HCT116 (cell line): Measurements from ENCODE around the gene ZFPL1. TPM values are rescaled to one million over a fixed set of nuclear protein-coding genes. Genes with fewer than 3 reads are reported as not detected.

Experiments
- ATAC-seq: fragments of 200-7000 bp; cut with Tn5 transposase; 2 replicates; pipeline ENCODE4 v1.9.1; 2020; ENCODE audit warnings: mild to moderate bottlenecking, moderate library complexity
- BruUV-seq: library from RNA; stranded (reverse); fragments of 400-500 nt; replicated peaks from 2 replicates; lab custom pipeline; 2021; lab: Mats Ljungman, UMichigan
- CTCF ChIA-PET: fragments of 300-600 bp; sonication (Branson Sonifier 250); formaldehyde crosslinking; loops from one replicate; lab custom pipeline; 2021; ENCODE audit warnings: antibody characterized with exemption; lab: Charles Lee
- POLR2A ChIA-PET: fragments of 300-600, 350-600 bp; sonication (Branson Sonifier 250); formaldehyde crosslinking; loops from one replicate; lab custom pipeline; 2021; ENCODE audit warnings: antibody characterized with exemption; lab: Charles Lee
- RAD21 ChIA-PET, 2 experiments: fragments of 300-600 bp; sonication (Branson Sonifier 250); formaldehyde crosslinking; loops; one replicate each; lab custom pipeline; 2023; ENCODE audit warnings: low total read pairs in 2 of 2; ENCODE audit not compliant: uncharacterized antibody in 2 of 2, unreplicated experiment in 2 of 2, low non-redundant PET in 1 of 2; lab: Charles Lee
- DNase-seq: peaks from one replicate; pipeline ENCODE4 v3.0.0-alpha.2; 2010; ENCODE audit warnings: low read depth, low spot score
- H2AFZ ChIP-seq: fragments of 200-600 bp; shearing (Covaris generic), sonication (generic); 2 replicates; pipeline ENCODE4 v1.6.1; 2017; ENCODE audit warnings: low read depth, mixed run types, mixed read lengths, antibody characterized with exemption, low read length; ENCODE audit not compliant: poor library complexity, severe bottlenecking
- H3K27ac ChIP-seq: 2 replicates; pipeline ENCODE4 v1.5.1; 2012; ENCODE audit warnings: low read depth, low read length
- H3K27me3 ChIP-seq: fragments of 200-600 bp; sonication (generic); 2 replicates; pipeline ENCODE4 v1.6.1; 2016; ENCODE audit warnings: mixed run types, low read length, mixed read lengths; ENCODE audit not compliant: insufficient read depth
- H3K36me3 ChIP-seq, 2 experiments: fragments of 200-500 bp in 1 of 2; fragments of 200-600 bp in 1 of 2; sonication (Bioruptor generic) in 1 of 2; sonication (generic) in 1 of 2; 2 replicates each; pipeline versions ENCODE4 v1.5.1 to v1.6.1; 2014 to 2016; ENCODE audit warnings: low read length in 2 of 2, inconsistent platforms in 1 of 2, mixed read lengths in 1 of 2, mixed run types in 1 of 2; ENCODE audit not compliant: insufficient read depth in 2 of 2, control insufficient read depth in 1 of 2
- H3K4me1 ChIP-seq, 2 experiments: fragments of 200-600 bp in 1 of 2; sonication (generic) in 1 of 2; 2 replicates each; pipeline versions ENCODE4 v1.5.1 to v1.6.1; 2012 to 2017; ENCODE audit warnings: low read length in 2 of 2, inconsistent platforms in 1 of 2, mild to moderate bottlenecking in 1 of 2, mixed read lengths in 1 of 2, mixed run types in 1 of 2, moderate library complexity in 1 of 2; ENCODE audit not compliant: insufficient read depth in 2 of 2, control insufficient read depth in 1 of 2
- H3K4me2 ChIP-seq: fragments of 200-600 bp; sonication (generic); 2 replicates; pipeline ENCODE4 v1.6.1; 2017; ENCODE audit warnings: mixed run types, low read length, mixed read lengths
- H3K4me3 ChIP-seq, 2 experiments: fragments of 200-600 bp in 1 of 2; sonication (generic) in 1 of 2; replicated peaks in 1 of 2; 2 replicates each; pipeline ENCODE4 v1.5.1; 2011 to 2016; ENCODE audit warnings: low read length in 2 of 2, control low read depth in 1 of 2, low read depth in 1 of 2, mild to moderate bottlenecking in 1 of 2, mixed read lengths in 1 of 2, mixed run types in 1 of 2
- H3K79me2 ChIP-seq: fragments of 200-600 bp; sonication (generic); 2 replicates; pipeline ENCODE4 v1.6.1; 2017; ENCODE audit warnings: mild to moderate bottlenecking, mixed run types, low read length, moderate library complexity, mixed read lengths; ENCODE audit not compliant: insufficient read depth
- H3K9ac ChIP-seq: fragments of 200-600 bp; sonication (generic); 2 replicates; pipeline ENCODE4 v1.6.1; 2016; ENCODE audit warnings: low read length, mixed read lengths
- H3K9me2 ChIP-seq: fragments of 200-600 bp; sonication (generic), shearing (Covaris generic); 2 replicates; pipeline ENCODE4 v1.6.1; 2017; ENCODE audit warnings: mixed run types, mild to moderate bottlenecking, moderate library complexity; ENCODE audit not compliant: insufficient read depth
- H3K9me3 ChIP-seq, 2 experiments: fragments of 200-500 bp in 1 of 2; fragments of 200-600 bp in 1 of 2; sonication (Bioruptor generic) in 1 of 2; sonication (generic) in 1 of 2; 2 replicates each; pipeline ENCODE4 v1.6.1; 2014 to 2017; ENCODE audit warnings: low read length in 2 of 2, mixed read lengths in 2 of 2, inconsistent platforms in 1 of 2, low read depth in 1 of 2, mild to moderate bottlenecking in 1 of 2, mixed run types in 1 of 2, moderate library complexity in 1 of 2; ENCODE audit not compliant: control insufficient read depth in 1 of 2, insufficient read depth in 1 of 2
- H4K20me1 ChIP-seq: fragments of 200-600 bp; sonication (generic), shearing (Covaris generic); 2 replicates; pipeline ENCODE4 v1.6.1; 2017; ENCODE audit warnings: mixed run types, mild to moderate bottlenecking, moderate library complexity; ENCODE audit not compliant: insufficient read depth
- CBX3 ChIP-seq: IDR thresholded peaks from 2 replicates; pipeline ENCODE4 v1.6.1; 2012; ENCODE audit warnings: low read depth
- CEBPB ChIP-seq: IDR thresholded peaks from 2 replicates; pipeline ENCODE4 v1.6.1; 2012; ENCODE audit warnings: low read depth
- ELF1 ChIP-seq: IDR thresholded peaks from 2 replicates; pipeline ENCODE4 v1.6.1; 2012; ENCODE audit warnings: low read depth, borderline replicate concordance
- EZH2 ChIP-seq: fragments of 200-600 bp; sonication (generic); IDR thresholded peaks from 2 replicates; pipeline ENCODE4 v1.6.1; 2017; ENCODE audit warnings: antibody characterized with exemption, mixed run types
- EZH2phosphoT487 ChIP-seq: fragments of 200-600 bp; IDR thresholded peaks from 2 replicates; pipeline ENCODE4 v1.6.1; 2018; ENCODE audit warnings: antibody characterized with exemption, borderline replicate concordance
- FOSL1 ChIP-seq: IDR thresholded peaks from 2 replicates; pipeline ENCODE4 v1.6.1; 2012; ENCODE audit warnings: low read depth
- JUND ChIP-seq: IDR thresholded peaks from 2 replicates; pipeline ENCODE4 v1.6.1; 2012
- POLR2AphosphoS5 ChIP-seq: IDR thresholded peaks from 2 replicates; pipeline ENCODE4 v1.6.1; 2011; ENCODE audit warnings: mild to moderate bottlenecking, low read depth, low read length, moderate library complexity
- RAD21 ChIP-seq: IDR thresholded peaks from 2 replicates; pipeline ENCODE4 v1.6.1; 2012; ENCODE audit warnings: low read depth, mild to moderate bottlenecking
- REST ChIP-seq: IDR thresholded peaks from 2 replicates; pipeline ENCODE4 v1.6.1; 2012; ENCODE audit warnings: low read depth
- SIN3A ChIP-seq: IDR thresholded peaks from 2 replicates; pipeline ENCODE4 v1.6.1; 2012; ENCODE audit warnings: low read depth
- SP1 ChIP-seq: IDR thresholded peaks from 2 replicates; pipeline ENCODE4 v1.6.1; 2012; ENCODE audit warnings: low read depth
- SRF ChIP-seq: IDR thresholded peaks from 2 replicates; pipeline ENCODE4 v1.6.1; 2012; ENCODE audit warnings: low read depth
- ZBTB33 ChIP-seq: IDR thresholded peaks from 2 replicates; pipeline ENCODE4 v1.6.1; 2011; ENCODE audit warnings: mild to moderate bottlenecking, low read length, moderate library complexity; ENCODE audit not compliant: insufficient replicate concordance; ENCODE audit errors: extremely low read depth
- ZFX ChIP-seq: fragments of 450-650 bp; IDR thresholded peaks from 2 replicates; pipeline ENCODE4 v1.6.1; 2017
- ZNF274 ChIP-seq: fragments of 200-500 bp; sonication (Bioruptor generic); IDR thresholded peaks from 2 replicates; pipeline ENCODE4 v1.6.1; 2014; ENCODE audit warnings: mild to moderate bottlenecking, low read depth, low read length, inconsistent platforms
- intact Hi-C: fragments of 100-400 bp; cut with micrococcal nuclease; formaldehyde crosslinking; loops from 2 replicates; pipeline ENCODE4 v1.10.0; 2022
- total RNA-seq: library from RNA; stranded (reverse); gene quantifications from one replicate; pipeline ENCODE4 v1.2.1, GENCODE V29; 2021; ENCODE audit not compliant: unreplicated experiment

ZFPL1 gene
- total RNA-seq, 1 experiment from 2014 or later, result 35.3 TPM

GRCh38 chr11:65120831-65121230 lies 36.8 kb downstream of the ZFPL1 start:
- no peak for DNase-seq
- CTCF ChIA-PET, result interaction anchor here (2.0 kb wide), 1 partner anchor 9 kb away, joined by 5 read pairs; the partner anchor contains the start of gene TM7SF2
- H4K20me1 ChIP-seq, result no peaks in the 10 kb centered on the region; the same call in 1 of the 2 replicates
- H3K79me2 ChIP-seq, result peaks cover 74% of the 10 kb centered on the region
- peak overlapping the region; percentile 91 for H3K4me2 ChIP-seq
- POLR2A ChIA-PET, result interaction anchor here (2.9 kb wide), 1 partner anchor 14 kb away, joined by 52 read pairs; the partner anchor contains the start of gene SYVN1
- peaks cover 21 to 51% of the 10 kb centered on the region in 2 experiments for H3K36me3 ChIP-seq
- intact Hi-C loops, result no loop called here
- peaks cover 16 to 32% of the 10 kb centered on the region in 2 experiments; a peak in 3 of 4 replicates for H3K4me1 ChIP-seq
- no peak for ATAC-seq
- no peak overlapping the region for H2AFZ ChIP-seq
- no peaks in the 10 kb centered on the region for H3K9me3 ChIP-seq
- H3K9me2 ChIP-seq, result no peaks in the 10 kb centered on the region
- peak overlapping the region; percentile 93 for H3K9ac ChIP-seq
- RAD21 ChIA-PET, result no interaction called here
- peak overlapping the region; percentile 94 for H3K27ac ChIP-seq
- no peak for TF ChIP-seq ZBTB33
- no peak for TF ChIP-seq CBX3
- no peak for TF ChIP-seq POLR2AphosphoS5
- TF ChIP-seq RAD21, result no peak
- TF ChIP-seq SRF, result no peak
- no peak for TF ChIP-seq EZH2phosphoT487
- no peak for TF ChIP-seq SIN3A
- no peak for TF ChIP-seq ZNF274
- TF ChIP-seq ELF1, result no peak
- no peak for TF ChIP-seq SP1
- no peak for TF ChIP-seq CEBPB
- TF ChIP-seq ZFX, result no peak
- TF ChIP-seq JUND, result no peak
- no peak for TF ChIP-seq REST
- TF ChIP-seq FOSL1, result no peak
- TF ChIP-seq EZH2, result no peak
- TF ChIP-seq, all 23 proteins: peak for 0
- peak overlapping the region; percentile 72 to 91 for H3K4me3 ChIP-seq
- H3K27me3 ChIP-seq, result no peaks in the 10 kb centered on the region
- no TSS peak for BruUV-seq
